ENCODE measurements around the gene TSPAN11.

GRCh38 chr12:30994274-30994673 lies 67.7 kb downstream of the TSPAN11 start:
- no peak for TF ChIP-seq POLR2AphosphoS5 (IDR thresholded peaks at IDR 0.05)
- no peak for TF ChIP-seq CTCF (IDR thresholded peaks at IDR 0.05)
- no peak for TF ChIP-seq POLR2A (IDR thresholded peaks at IDR 0.05)
- no peak for TF ChIP-seq EP300 (IDR thresholded peaks at IDR 0.05)

Measured in suprapubic skin (tissue), 4 donors.